Measurements from ENCODE around the gene CTDSP2. TPM values are rescaled to one million over a fixed set of nuclear protein-coding genes. Genes with fewer than 3 reads are reported as not detected.
"Not testable (repeated sequence)": the region's sequence is repeated elsewhere in the genome, so short reads cannot be mapped to it uniquely, and the experiment has no call there.

Gene CTDSP2
- total RNA-seq, 1 experiment from 2014 or later, result 43.6 TPM

DNA sequence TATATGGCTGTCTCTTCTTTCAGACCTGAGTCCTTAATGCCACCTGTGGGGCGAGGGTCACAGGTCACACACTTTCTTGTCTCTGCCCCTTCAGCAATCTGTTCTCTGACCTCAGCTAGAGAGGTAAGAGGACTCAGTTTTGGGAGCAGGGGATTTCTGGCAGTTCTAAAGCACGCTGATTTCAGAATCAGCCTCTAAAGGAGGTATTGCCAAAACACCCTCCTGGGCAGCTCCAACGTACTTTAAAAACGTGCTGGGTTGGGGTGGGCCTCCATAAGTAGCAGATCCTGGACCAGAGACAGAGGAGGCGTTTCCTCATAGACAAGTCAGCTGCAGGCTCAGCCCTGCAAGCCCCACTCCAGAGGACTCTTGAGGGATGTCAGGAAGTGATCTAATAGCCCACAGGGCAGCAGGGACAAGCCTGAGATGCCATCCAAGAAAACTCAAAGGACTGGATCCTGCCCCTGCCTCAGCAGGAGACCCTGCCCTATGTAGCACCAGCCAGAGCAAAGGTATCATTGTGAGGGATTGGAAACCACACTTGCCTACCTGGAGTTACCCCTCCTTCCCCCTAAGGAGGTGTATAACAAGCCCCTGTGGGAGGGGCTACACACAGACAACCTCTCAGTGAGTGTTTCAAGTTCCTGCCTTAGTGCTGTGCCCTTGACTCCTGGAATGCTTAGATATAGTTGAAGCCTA lies 8.5 kb downstream of the CTDSP2 start:
- no peak for DNase-seq (ENCODE audit: extremely low read depth, low read depth)

DNA sequence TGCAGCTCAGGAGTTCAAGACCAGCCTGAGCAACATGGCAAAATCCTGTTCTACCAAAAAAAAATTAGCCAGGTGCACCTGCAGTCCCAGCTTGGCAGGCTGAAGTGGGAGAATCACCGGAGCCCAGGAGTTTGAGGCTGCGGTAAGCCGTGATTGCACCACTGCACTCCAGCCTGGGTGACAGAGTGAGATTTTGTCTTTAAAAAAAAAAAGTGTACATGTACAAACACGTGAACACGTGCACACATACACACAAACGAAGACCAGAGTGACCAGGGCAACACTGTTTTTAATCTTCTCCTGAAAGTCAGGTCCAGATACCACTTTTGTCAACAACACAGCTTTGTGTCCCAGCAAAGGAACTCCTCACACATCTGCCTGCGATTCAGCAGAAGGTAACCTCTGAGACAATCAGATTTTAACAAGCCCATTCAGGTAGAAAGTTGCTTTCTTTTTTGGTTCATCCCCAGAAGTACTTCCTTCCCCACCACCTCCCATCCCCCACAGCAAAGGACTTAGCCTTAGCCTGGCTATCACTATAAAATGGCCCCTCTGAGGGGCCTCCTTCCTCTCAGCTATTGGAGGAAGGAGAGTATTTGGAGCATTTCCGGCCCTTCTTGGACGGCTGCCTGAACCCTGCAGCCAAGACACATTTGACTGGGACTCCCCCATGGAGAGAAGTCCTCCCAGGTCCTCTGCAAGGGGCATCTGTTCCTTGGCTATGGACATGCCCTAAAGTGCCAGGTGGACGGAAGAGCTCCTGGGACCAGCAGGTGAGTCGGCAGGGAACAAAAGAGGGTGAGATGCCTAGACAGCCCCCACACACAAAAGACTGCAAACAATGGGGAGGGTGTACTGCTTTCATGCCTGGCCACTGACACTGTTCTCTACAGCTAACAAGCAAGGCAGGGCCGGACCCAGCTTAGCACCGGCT lies 9.8 kb downstream of the CTDSP2 start:
- no peak for DNase-seq (ENCODE audit: extremely low read depth, low read depth)

DNA sequence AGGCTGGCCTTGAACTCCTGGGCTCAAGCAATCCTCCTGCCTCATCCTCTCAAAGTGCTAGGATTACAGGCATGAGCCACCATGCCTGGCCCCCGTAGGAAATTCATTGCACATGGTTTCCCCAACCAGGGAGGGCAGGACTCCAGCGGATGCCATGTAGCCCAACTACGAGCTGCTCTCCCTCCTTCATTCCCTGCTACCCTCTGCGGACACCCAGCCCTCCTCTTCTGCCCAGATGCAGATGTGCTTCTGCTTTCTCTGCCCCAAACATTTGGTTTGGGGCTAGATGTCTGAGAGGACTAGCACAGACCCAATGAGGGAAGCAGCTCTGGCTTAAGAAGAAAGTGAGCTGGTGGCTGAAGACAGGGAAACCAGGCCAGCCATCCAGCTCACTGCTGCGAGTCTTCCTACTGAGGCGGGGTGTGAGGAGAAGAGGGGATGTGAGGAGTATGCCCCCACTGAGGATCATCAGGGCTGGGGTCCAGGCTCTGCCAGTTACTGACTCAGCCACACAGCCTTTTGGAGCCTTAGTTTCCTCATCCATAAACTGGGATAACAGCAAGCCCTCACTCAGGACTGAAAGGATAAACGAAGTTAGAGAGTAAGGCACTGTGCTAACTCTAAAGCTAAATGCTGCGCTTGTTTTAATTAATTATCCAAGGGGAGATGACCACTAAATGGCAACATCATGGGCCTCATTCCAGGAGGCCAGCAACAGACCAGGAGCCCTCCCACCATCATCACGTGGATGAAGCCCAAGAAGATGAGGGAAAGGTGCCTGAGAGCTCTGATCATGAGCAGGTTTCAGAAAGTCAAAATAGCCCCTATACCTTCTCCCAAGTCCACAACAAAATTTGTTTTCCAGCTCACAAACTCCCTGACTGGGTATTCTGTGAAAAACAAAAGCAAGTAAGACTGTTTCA lies 10.9 kb downstream of the CTDSP2 start:
- DNase-seq (ENCODE audit: extremely low read depth, low read depth), result no peak

GRCh38 chr12:57834086-57834876 lies 12.2 kb downstream of the CTDSP2 start:
- no peak for DNase-seq (ENCODE audit: extremely low read depth, low read depth)

DNA sequence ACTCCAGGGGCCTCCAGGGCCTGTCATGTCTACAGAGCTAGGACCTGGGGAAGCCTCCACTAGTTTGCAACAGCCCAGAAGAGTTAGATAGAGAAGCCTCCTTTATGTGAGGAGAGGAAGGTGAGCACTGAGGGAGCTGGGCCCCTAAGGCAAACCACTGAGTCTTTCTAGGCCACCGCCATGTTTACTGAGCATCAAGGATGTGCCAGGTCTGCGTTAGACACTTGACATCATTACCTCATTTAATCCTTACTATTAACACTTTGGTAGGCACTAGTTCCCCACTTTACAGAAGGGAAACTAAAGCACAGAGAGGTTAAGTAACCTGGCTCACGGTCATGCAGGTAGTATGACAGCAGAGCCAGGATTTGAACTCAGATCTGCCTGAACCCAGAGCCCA lies 12.9 kb downstream of the CTDSP2 start:
- DNase-seq (ENCODE audit: extremely low read depth, low read depth), result no peak

DNA sequence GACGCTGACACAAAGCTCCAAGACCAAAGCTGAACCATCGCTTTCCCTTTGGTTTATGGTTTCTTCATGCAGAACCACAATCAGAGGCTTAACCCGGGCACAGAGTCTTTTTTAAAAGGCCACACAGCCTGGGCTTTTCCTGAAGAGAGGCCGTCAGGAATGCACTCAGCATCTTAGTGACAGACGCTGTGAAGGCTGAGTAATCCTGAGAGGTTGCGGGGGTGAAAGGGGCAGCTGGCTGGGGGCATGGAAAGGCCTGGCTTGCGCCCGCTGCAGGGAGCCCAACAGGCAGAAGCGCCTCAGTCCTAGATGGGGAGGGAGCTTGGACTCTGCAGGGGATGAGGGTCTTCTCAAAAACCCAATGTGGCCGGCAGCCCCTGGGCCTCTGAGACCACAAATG lies 13.6 kb downstream of the CTDSP2 start:
- no peak for DNase-seq (ENCODE audit: extremely low read depth, low read depth)

DNA sequence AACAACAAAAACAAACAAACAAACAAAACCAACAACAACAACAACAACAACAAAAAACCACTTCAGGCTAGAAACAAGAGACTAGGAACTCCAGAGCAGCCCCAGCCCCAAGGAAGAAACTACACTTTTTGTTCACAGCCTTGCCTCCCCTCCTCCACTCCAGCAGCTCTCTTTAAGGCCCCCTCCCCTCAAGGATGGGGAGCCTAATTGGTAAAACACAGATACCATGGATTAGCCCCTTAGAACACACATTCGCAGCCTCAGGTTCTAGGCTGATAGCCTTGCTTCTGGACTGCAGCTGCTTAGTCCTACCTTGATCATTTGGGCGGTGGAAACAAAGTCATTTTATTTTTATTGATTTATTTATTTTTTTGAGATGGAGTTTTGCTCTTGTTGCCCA lies 16.1 kb downstream of the CTDSP2 start:
- DNase-seq (ENCODE audit: extremely low read depth, low read depth), result no peak

GRCh38 chr12:57829025-57829777 lies 17.3 kb downstream of the CTDSP2 start:
- no peak for DNase-seq (ENCODE audit: extremely low read depth, low read depth)

GRCh38 chr12:57826966-57827365 lies 19.6 kb downstream of the CTDSP2 start:
- DNase-seq (ENCODE audit: extremely low read depth, low read depth), result no peak

GRCh38 chr12:57826400-57826799 lies 20.1 kb downstream of the CTDSP2 start:
- DNase-seq (ENCODE audit: extremely low read depth, low read depth), result no peak

DNA sequence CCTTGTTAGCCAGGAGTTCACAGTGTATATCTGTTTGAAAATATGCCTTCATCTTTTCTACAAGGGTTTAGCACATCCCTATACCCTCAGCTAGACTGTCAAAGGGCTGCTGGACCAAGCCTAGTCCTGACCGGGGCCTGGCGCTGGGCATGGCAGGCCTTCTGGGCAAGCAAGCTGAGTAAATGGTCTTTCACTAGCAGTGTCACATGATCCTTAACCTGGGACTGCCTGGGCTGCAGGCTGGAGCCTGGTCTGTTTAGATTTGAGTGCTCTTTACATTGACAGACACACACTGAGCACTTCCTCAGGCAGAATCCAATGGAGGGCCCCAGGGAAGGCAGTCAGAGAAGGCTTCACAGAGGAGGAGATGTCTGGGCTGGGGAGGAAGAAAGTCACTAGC lies 21.1 kb downstream of the CTDSP2 start:
- DNase-seq (ENCODE audit: extremely low read depth, low read depth), result no peak

DNA sequence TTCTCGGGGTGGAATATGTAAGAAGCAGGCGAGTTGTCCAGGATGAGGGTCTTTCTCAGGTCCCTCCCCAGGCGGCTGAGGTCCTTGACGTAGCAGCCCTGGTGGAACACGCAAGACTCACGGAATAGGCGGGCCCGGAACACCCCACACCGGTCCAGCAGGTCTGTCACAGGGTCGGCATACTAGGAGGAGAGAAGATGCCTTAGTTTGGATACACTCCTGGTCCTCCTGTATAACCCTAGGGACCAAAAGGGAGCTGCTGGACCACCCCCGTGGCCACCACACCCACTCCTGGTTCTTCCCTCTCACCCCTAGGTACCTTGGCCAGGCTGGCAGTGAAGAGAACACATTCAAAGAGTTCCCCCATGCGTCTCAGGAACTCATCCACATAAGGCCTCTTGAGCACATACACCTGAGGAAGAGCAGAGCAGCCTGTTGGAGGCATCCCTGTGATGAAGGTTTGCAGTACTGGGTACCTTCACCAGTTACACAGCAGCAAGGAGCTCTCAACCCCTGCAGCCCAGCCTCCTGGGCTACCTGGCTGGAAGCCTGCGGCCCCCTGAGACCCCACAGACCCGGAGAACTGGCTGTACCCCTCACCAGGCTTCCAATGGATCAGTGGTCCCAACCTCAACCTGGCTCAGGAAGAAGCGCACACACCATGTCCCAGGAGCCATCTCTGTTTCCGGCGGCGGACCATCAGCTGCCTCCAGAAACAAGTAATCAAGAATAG lies 22.5 kb downstream of the CTDSP2 start:
- DNase-seq (ENCODE audit: extremely low read depth, low read depth), result no peak

- DNase-seq (ENCODE audit: extremely low read depth, low read depth), result no peak
Observed at GRCh38 chr12:57823131-57823907, 23.2 kb downstream of the CTDSP2 start.

GRCh38 chr12:57822392-57823130 lies 24.0 kb downstream of the CTDSP2 start:
- DNase-seq (ENCODE audit: extremely low read depth, low read depth), result no peak

DNA sequence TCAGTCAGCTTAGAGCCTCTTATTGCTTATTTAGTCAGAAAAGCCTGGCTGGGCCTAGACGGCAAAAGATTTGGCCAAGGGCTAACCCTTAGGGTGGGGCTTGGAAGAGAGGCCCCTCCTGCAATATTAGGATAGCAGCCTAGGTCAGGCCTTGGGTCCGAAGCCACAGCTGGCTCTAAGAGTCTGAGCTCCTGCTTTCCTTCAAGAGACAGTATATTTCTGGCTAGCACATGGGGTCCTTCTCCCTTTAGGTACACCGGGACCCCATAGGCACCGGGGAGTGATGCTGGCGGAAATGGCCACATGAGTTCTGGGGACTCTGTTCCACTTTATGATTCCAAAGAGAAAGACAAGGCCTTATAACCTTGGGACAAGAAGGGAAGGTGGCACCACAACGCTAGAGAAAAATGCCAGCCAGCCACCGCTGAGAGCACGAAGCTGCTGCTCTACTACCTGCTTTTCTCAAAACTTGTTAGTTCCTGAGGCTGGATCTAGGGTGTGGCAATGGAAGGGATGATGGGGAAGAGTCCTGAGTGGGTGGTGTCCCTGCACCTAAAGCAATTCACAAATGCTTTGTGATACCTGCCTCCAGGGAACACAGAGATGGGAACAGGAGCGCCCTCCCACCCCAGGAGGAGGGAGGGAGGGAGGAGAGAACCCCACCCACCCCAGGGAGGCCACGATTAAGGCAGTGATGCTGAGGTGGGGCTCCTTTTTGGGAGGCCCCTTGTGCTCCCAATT lies 24.9 kb downstream of the CTDSP2 start:
- DNase-seq (ENCODE audit: extremely low read depth, low read depth), result no peak

DNA sequence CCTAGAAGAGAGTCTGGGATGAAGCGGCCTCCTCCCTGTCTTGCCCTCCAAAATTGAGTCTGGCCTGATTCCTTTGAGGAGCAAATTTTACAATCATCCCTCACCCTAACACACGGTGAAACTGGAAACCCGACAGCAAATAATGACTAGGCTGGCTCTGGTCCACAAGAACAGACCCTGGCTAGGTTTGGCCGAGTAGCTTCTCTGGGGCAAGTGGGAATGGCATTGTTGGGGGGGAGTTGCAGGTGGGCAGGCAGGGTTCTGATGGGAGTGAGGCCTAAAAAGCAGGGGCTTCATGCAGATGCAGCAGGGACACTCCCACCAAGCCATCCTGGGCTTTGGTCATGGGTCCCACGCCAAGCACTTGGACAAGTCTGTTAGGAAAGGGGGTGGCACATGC lies 25.5 kb downstream of the CTDSP2 start:
- not testable (repeated sequence) for DNase-seq (ENCODE audit: extremely low read depth, low read depth)

Measured in NCI-H460 (cell line).